GM12892 (cell line): ENCODE measurements around the gene TEX26.

Experiments used
- POLR2A ChIP-seq: IDR thresholded peaks from 2 replicates; pipeline ENCODE4 v1.6.1; 2011; ENCODE audit warnings: low read depth, low read length, control low read depth
- TAF1 ChIP-seq: IDR thresholded peaks from 2 replicates; pipeline ENCODE4 v1.6.1; 2011; ENCODE audit warnings: low read depth, mild to moderate bottlenecking, control low read depth, low read length, borderline replicate concordance

DNA sequence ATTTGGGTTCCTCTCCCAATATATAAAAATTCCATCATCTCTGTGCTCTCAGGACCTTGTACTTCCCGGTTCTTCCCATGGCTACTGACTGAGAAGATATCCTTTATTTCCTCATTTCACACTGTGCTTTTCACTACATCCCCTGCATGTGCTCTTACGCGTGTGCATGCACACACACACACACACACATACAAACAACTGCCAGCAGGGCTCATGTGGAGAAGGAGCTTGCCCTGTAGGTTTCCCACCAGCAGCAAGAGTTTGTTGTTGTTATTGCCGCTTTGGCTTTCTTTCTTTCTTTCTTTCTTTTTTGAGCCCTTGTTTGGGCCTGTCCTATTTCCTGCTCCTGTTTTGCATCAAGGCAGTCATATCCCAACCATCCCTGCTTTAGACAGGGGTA is 43.6 kb downstream of the TEX26 start:
- TF ChIP-seq POLR2A (no peak), TAF1 (no peak)
